ENCODE results near the gene SOCS1. TPM values are rescaled to one million over a fixed set of nuclear protein-coding genes. Genes with fewer than 3 reads are reported as not detected.
"Not testable (repeated sequence)": the region's sequence is repeated elsewhere in the genome, so short reads cannot be mapped to it uniquely, and the experiment has no call there.

SOCS1 gene
- total and polyA plus RNA-seq, 12 donors = 0.53 to 11.9 (median 5.1) TPM

- no peaks in the 10 kb centered on the region for H3K36me3 ChIP-seq (replicated peaks in 1 of 2)
- no peak overlapping the region for H3K4me3 ChIP-seq
- no peaks in the 10 kb centered on the region for H3K27me3 ChIP-seq
- intact Hi-C loops (cut with DNase I) = loop anchor here in 1 of 2 donors (10.0 kb wide), 1 partner anchor 51 kb away; no protein-coding TSS in a partner anchor
- 86 to 96% (median 89%) methylated on average over 4 of the region's 4 CpGs for WGBS, 4 donors
- no peak for TF ChIP-seq CTCF (IDR thresholded peaks at IDR 0.05)
- TF ChIP-seq POLR2A (IDR thresholded peaks at IDR 0.05) = no peak
- no peaks in the 10 kb centered on the region for H3K9me3 ChIP-seq (replicated peaks in 1 of 3)
- DNase-seq = no peak
- H3K27ac ChIP-seq = no peak overlapping the region
- peaks cover 0 to 7% of the 10 kb centered on the region in 2 donors for H3K4me1 ChIP-seq (replicated peaks in 1 of 2)
These were observed 39.7 kb upstream of the SOCS1 start for GRCh38 chr16:11295672-11296071.

GRCh38 chr16:11292076-11292748 lies 36.2 kb upstream of the SOCS1 start:
- no peaks in the 10 kb centered on the region for H3K9me3 ChIP-seq (replicated peaks in 1 of 3)
- H3K4me1 ChIP-seq (replicated peaks in 1 of 2) = peaks cover 0 to 3% of the 10 kb centered on the region in 2 donors
- TF ChIP-seq POLR2A (IDR thresholded peaks at IDR 0.05) = no peak
- TF ChIP-seq CTCF (IDR thresholded peaks at IDR 0.05) = no peak
- 73 to 87% (median 82%) methylated on average over 7 of the region's 7 CpGs for WGBS, 4 donors
- no peak for DNase-seq
- H3K27ac ChIP-seq = no peak overlapping the region
- intact Hi-C loops (cut with DNase I) = loop anchor here in 1 of 2 donors (10.0 kb wide), 1 partner anchor 47 kb away; no protein-coding TSS in a partner anchor
- no peaks in the 10 kb centered on the region for H3K27me3 ChIP-seq
- no peak overlapping the region for H3K4me3 ChIP-seq
- H3K36me3 ChIP-seq (replicated peaks in 1 of 2) = no peaks in the 10 kb centered on the region

- WGBS, 4 donors = 78 to 82% (median 81%) methylated on average over 10 of the region's 10 CpGs
- H3K27me3 ChIP-seq = no peaks in the 10 kb centered on the region
- H3K27ac ChIP-seq = no peak overlapping the region
- no peaks in the 10 kb centered on the region for H3K4me1 ChIP-seq (replicated peaks in 1 of 2)
- no peak for DNase-seq
- intact Hi-C loops (cut with DNase I) = loop anchor here in 1 of 2 donors (10.0 kb wide), 1 partner anchor 46 kb away; no protein-coding TSS in a partner anchor
- no peak for TF ChIP-seq POLR2A (IDR thresholded peaks at IDR 0.05)
- TF ChIP-seq CTCF (IDR thresholded peaks at IDR 0.05) = no peak
- no peaks in the 10 kb centered on the region for H3K9me3 ChIP-seq (replicated peaks in 1 of 3)
- H3K36me3 ChIP-seq (replicated peaks in 1 of 2) = no peaks in the 10 kb centered on the region
- H3K4me3 ChIP-seq = no peak overlapping the region
These were observed 35.2 kb upstream of the SOCS1 start for GRCh38 chr16:11291091-11291703.

- intact Hi-C loops (cut with DNase I) = loop anchor here in 1 of 2 donors (10.0 kb wide), 1 partner anchor 45 kb away; no protein-coding TSS in a partner anchor
- DNase-seq = no peak
- no peaks in the 10 kb centered on the region for H3K4me1 ChIP-seq (replicated peaks in 1 of 2)
- TF ChIP-seq POLR2A (IDR thresholded peaks at IDR 0.05) = no peak
- TF ChIP-seq CTCF (IDR thresholded peaks at IDR 0.05) = no peak
- H3K9me3 ChIP-seq (replicated peaks in 1 of 3) = no peaks in the 10 kb centered on the region
- no peak overlapping the region for H3K27ac ChIP-seq
- no peaks in the 10 kb centered on the region for H3K36me3 ChIP-seq (replicated peaks in 1 of 2)
- no peaks in the 10 kb centered on the region for H3K27me3 ChIP-seq
- no peak overlapping the region for H3K4me3 ChIP-seq
- WGBS, 4 donors = 88 to 92% (median 89%) methylated on average over 8 of the region's 8 CpGs
These were observed 34.3 kb upstream of the SOCS1 start for GRCh38 chr16:11290102-11290893.

- not testable (repeated sequence) for H3K4me3 ChIP-seq; H3K27me3 ChIP-seq; DNase-seq; H3K4me1 ChIP-seq (replicated peaks in 1 of 2); H3K27ac ChIP-seq; H3K9me3 ChIP-seq (replicated peaks in 1 of 3); H3K36me3 ChIP-seq (replicated peaks in 1 of 2)
- WGBS, 4 donors = 76 to 97% (median 86%) methylated on average over 4 of the region's 4 CpGs
- intact Hi-C loops (cut with DNase I) = loop anchor here in 1 of 2 donors (10.0 kb wide), 1 partner anchor 45 kb away; no protein-coding TSS in a partner anchor
These were observed 33.7 kb upstream of the SOCS1 start for GRCh38 chr16:11289696-11290095.

Data from adrenal gland (tissue), 12 donors.